Measurements from ENCODE around the gene YAF2. TPM values are rescaled to one million over a fixed set of nuclear protein-coding genes. Genes with fewer than 3 reads are reported as not detected.

Gene YAF2
- total and polyA plus RNA-seq, 5 experiments from 2014 or later, result 10.6 to 42.8 (median 21.8) TPM

DNA sequence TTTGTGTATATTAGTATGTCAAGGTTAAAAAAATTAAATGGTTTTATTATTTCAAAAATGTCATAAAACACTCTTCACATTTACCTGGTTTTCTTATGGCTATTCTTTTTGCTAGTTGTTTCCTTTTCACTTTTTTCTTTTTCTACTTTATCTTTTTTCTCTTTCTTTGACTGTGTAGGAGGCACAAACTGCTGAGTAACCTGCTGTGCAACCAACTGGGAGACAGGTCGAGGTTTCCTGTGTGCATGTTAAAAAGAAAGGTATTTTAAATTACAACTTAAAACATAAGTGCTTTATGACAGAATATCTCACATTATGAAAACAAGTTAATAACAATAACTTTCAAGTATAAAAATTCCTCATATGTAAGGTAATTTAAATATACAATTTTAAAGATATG lies 76.5 kb downstream of the YAF2 start:
- POLR2A ChIA-PET, result interaction anchor here (0.7 kb wide), 1 partner anchor 211 kb away, joined by 3 read pairs; no protein-coding TSS in a partner anchor
- peaks cover 0 to 30% (median 9%) of the 10 kb centered on the region in 3 donors for H3K36me3 Mint-ChIP-seq
- no peaks in the 10 kb centered on the region for H3K9me3 Mint-ChIP-seq
- ATAC-seq (no peak), DNase-seq (no peak)
- H3K27me3 Mint-ChIP-seq, result no peaks in the 10 kb centered on the region
- H3K27ac Mint-ChIP-seq, result peak overlapping the region in 7 of 10 donors; percentile 5 to 81 (median 41)
- H3K4me1 Mint-ChIP-seq, result peaks cover 7 to 25% (median 14%) of the 10 kb centered on the region in 4 donors
- no peak overlapping the region for H3K4me3 Mint-ChIP-seq

DNA sequence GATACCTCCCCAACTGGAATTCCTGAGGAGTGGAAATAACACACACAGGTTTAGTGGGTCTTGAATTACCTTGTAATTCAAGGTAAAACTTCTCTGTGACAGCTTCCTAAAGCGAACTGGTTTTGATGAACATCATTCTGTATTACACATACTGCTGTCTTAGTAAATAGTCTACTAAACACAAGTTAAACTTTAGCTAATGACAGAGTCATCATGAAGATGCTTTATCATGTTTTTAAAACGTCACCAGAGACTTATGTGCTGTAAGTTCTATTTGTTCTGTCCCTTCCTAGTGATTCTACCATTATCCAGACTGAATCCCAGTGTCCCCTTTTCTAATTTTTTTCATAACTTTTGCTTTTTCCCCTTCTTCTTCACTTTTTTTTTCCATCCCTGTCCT lies 81.8 kb downstream of the YAF2 start:
- ATAC-seq (no peak), DNase-seq (no peak)
- Mint-ChIP-seq H3K4me1 (no peaks in the 10 kb centered on the region), H3K4me3 (no peak overlapping the region), H3K9me3 (peaks cover 0 to 3% (median 0%) of the 10 kb centered on the region in 9 donors), H3K36me3 (peaks cover 0 to 15% (median 8%) of the 10 kb centered on the region in 3 donors), H3K27me3 (no peaks in the 10 kb centered on the region), H3K27ac (no peak overlapping the region)
- POLR2A ChIA-PET, result no interaction called here

DNA sequence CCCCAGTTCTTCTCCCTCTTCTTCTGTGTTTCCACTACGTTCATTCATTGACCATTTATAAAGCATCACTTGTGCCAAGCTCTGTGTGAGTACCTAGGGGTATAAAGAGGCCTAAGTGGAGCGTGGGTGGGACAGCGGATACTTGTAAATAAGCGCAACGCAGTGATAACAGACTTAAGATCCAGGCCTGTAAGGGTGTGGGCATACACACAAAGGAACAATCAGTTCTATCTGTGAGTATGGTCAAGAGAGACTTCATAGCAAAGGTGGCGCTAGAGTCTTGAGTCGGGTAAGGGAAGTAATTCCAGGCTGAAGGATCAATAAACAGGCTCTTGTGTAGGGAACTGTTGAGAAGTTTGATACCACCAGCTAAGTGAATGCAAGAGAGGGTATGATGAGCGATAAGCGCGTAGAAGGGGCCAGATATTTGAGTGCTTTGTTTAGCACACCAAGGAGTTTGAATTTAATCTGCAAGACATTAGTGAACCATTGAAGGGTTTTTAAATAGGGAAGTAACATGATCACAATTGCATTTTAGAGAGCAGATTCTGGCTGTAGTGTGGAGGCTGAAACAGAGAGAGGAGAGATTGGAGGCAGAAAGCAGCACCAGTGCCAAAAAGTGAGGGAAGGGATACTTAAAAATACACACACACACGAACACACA lies 92.4 kb downstream of the YAF2 start:
- H3K9me3 Mint-ChIP-seq, result no peaks in the 10 kb centered on the region
- H3K36me3 Mint-ChIP-seq, result no peaks in the 10 kb centered on the region
- ATAC-seq, result no peak
- H3K27me3 Mint-ChIP-seq, result no peaks in the 10 kb centered on the region
- H3K4me3 Mint-ChIP-seq, result peak overlapping the region; percentile 81 to 94 (median 88)
- peaks cover 24 to 36% (median 34%) of the 10 kb centered on the region in 4 donors for H3K4me1 Mint-ChIP-seq
- H3K27ac Mint-ChIP-seq, result peak overlapping the region; percentile 57 to 94 (median 90)
- POLR2A ChIA-PET, result interaction anchor here (0.8 to 1.9 kb wide), 3 partner anchors 48 to 92 kb away, joined by 3 to 9 read pairs (median 3); partner anchors contain the start of gene YAF2
- DNase-seq, result no peak

DNA sequence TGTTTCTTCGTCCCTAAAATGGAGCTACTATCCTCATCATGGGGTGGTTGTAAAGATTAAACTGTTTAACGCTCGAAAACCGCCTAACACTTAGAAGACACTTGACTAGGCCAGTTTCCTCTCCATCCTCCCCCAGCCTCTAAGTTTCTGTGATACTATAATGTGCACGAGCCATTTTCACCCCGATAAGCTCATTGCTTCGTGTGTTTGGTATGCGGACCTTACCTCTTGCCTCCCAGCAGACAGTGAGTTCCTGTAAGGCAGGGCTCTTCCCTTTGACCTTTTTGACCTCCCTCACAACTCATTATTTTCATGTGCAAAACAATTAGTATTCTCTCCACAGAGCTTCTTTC lies 92.9 kb downstream of the YAF2 start:
- POLR2A ChIA-PET, result interaction anchor here (0.8 to 1.9 kb wide), 3 partner anchors 48 to 93 kb away, joined by 3 to 9 read pairs (median 3); partner anchors contain the start of gene YAF2
- ATAC-seq, result peak in 1 of 2 donors; percentile 12
- no peak for DNase-seq

DNA sequence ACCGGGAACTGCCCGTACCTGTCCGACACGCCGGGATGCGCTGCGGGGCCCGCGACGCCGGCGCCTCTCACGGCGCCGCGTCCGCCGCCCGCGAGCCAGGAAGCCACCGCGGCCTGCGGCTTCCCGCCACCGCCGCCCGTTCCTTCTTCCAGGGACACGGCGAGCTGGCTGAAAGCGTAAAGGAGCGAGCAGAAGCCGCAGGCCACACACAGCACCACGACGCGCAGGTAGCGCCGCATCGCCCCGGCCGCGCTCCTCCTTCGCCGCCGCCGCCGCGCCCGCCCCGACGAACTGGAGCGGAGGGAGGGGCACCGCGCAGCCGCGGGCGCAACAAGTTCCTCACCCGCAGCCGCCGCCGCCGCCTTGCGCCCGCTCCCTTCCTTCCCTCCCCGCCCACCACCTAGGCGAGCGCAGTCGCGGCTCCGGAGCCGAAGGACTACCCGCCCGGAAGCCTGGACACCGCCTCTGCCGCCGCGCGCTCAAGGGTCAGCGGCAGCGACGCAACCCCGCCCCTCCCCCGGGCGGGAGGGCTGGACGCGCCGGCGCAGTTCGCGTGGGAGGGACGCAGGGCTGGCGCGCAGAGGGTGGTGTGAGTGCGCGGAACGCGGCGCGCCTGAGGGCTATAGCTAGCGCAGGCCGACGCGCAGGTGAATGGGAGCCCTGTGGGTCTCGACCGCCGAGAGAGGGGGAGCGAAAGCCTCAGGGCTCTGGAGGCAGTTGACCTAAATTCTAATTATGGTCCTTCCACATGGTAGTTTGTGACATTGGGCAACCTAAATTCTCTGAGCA lies 93.4 kb downstream of the YAF2 start, which contains the start of gene GXYLT1:
Gene GXYLT1 (minus strand): TSS at position 467 of the 789 bp plus-strand sequence. CDS start 228 bp downstream, at position 239.
- POLR2A ChIA-PET, result interaction anchor here (0.8 to 1.9 kb wide), 3 partner anchors 47 to 94 kb away, joined by 3 to 9 read pairs (median 3); partner anchors contain the start of gene YAF2
- H3K36me3 Mint-ChIP-seq, result no peaks in the 10 kb centered on the region
- H3K4me3 Mint-ChIP-seq, result peak within 1 kb of the TSS; percentile 86 to 98 (median 96)
- no peaks in the 10 kb centered on the region for H3K9me3 Mint-ChIP-seq
- H3K27ac Mint-ChIP-seq, result peak within 1 kb of the TSS; percentile 86 to 95 (median 91)
- peaks cover 24 to 43% (median 40%) of the 10 kb centered on the region in 4 donors for H3K4me1 Mint-ChIP-seq
- ATAC-seq (peak; percentile 81 to 88), DNase-seq (peak; percentile 56 to 84 (median 74))
- H3K27me3 Mint-ChIP-seq, result no peaks in the 10 kb centered on the region

More for the DNA sequence above, 92.9 kb downstream of the YAF2 start:
- Mint-ChIP-seq H3K27ac (peak overlapping the region; percentile 57 to 94 (median 90)), H3K4me1 (peaks cover 24 to 41% (median 38%) of the 10 kb centered on the region in 4 donors), H3K27me3 (no peaks in the 10 kb centered on the region), H3K9me3 (no peaks in the 10 kb centered on the region), H3K36me3 (no peaks in the 10 kb centered on the region), H3K4me3 (peak overlapping the region; percentile 81 to 94 (median 88))

DNA sequence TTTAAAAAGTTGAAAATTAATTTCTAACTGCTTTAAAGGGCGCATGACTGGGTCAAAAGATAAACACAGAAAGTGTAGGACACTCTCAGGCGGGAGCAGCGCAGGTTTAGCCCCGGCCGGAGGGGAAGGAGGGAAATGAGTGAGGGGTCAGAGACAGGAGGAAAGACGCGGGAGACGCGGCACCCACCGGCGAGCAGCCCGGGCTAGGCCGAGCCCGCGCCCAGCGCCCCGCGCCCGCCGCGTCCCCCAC lies 94.0 kb downstream of the YAF2 start:
- peak in 1 of 10 donors; percentile 35 for DNase-seq
- Mint-ChIP-seq H3K27ac (peak overlapping the region; percentile 84 to 95 (median 90)), H3K4me3 (peak overlapping the region; percentile 86 to 98 (median 96)), H3K4me1 (peaks cover 24 to 45% (median 45%) of the 10 kb centered on the region in 4 donors), H3K36me3 (no peaks in the 10 kb centered on the region), H3K27me3 (no peaks in the 10 kb centered on the region), H3K9me3 (no peaks in the 10 kb centered on the region)
- POLR2A ChIA-PET, result interaction anchor here (1.9 kb wide), 1 partner anchor 94 kb away, joined by 9 read pairs; the partner anchor contains the start of gene YAF2
- ATAC-seq, result no peak

- no peaks in the 10 kb centered on the region for H3K9me3 Mint-ChIP-seq
Measured at GRCh38 chr12:42143452-42144157, 94.4 kb downstream of the YAF2 start.

GRCh38 chr12:42141981-42142606 lies 96.0 kb downstream of the YAF2 start:
- Mint-ChIP-seq H3K4me1 (peaks cover 24 to 49% (median 46%) of the 10 kb centered on the region in 4 donors), H3K27ac (peak overlapping the region in 5 of 10 donors; percentile 24 to 69 (median 39)), H3K36me3 (no peaks in the 10 kb centered on the region), H3K4me3 (peak overlapping the region in 1 of 10 donors; percentile 25), H3K9me3 (no peaks in the 10 kb centered on the region), H3K27me3 (no peaks in the 10 kb centered on the region)
- DNase-seq (no peak), ATAC-seq (no peak)
- POLR2A ChIA-PET, result interaction anchor here (1.7 kb wide), 1 partner anchor 23 kb away, joined by 3 read pairs; no protein-coding TSS in a partner anchor

More at GRCh38 chr12:42143452-42144157, 94.4 kb downstream of the YAF2 start:
- POLR2A ChIA-PET, result interaction anchor here (1.7 to 1.9 kb wide), 2 partner anchors 24 to 95 kb away, joined by 3 to 9 read pairs; partner anchors contain the start of gene YAF2
- DNase-seq, result peak in 2 of 10 donors; percentile 16 to 26
- peaks cover 24 to 45% (median 45%) of the 10 kb centered on the region in 4 donors for H3K4me1 Mint-ChIP-seq
- no peaks in the 10 kb centered on the region for H3K27me3 Mint-ChIP-seq
- peak overlapping the region; percentile 86 to 98 (median 96) for H3K4me3 Mint-ChIP-seq
- no peak for ATAC-seq
- no peaks in the 10 kb centered on the region for H3K36me3 Mint-ChIP-seq
- peak overlapping the region; percentile 84 to 95 (median 90) for H3K27ac Mint-ChIP-seq

GRCh38 chr12:42140901-42141300 lies 97.1 kb downstream of the YAF2 start:
- Mint-ChIP-seq H3K4me3 (no peak overlapping the region), H3K27me3 (no peaks in the 10 kb centered on the region), H3K27ac (peak overlapping the region in 7 of 10 donors; percentile 3 to 76 (median 39)), H3K9me3 (no peaks in the 10 kb centered on the region), H3K36me3 (no peaks in the 10 kb centered on the region), H3K4me1 (peaks cover 23 to 54% (median 48%) of the 10 kb centered on the region in 4 donors)
- POLR2A ChIA-PET, result no interaction called here
- DNase-seq (no peak), ATAC-seq (no peak)

- ATAC-seq, result no peak
- no peaks in the 10 kb centered on the region for H3K36me3 Mint-ChIP-seq
- H3K4me3 Mint-ChIP-seq, result no peak overlapping the region
- H3K27me3 Mint-ChIP-seq, result no peaks in the 10 kb centered on the region
- H3K9me3 Mint-ChIP-seq, result no peaks in the 10 kb centered on the region
- peaks cover 6 to 53% (median 39%) of the 10 kb centered on the region in 4 donors for H3K4me1 Mint-ChIP-seq
- H3K27ac Mint-ChIP-seq, result no peak overlapping the region
- DNase-seq, result no peak
- POLR2A ChIA-PET, result no interaction called here
Measured at GRCh38 chr12:42135259-42135814, 102.7 kb downstream of the YAF2 start.

DNA sequence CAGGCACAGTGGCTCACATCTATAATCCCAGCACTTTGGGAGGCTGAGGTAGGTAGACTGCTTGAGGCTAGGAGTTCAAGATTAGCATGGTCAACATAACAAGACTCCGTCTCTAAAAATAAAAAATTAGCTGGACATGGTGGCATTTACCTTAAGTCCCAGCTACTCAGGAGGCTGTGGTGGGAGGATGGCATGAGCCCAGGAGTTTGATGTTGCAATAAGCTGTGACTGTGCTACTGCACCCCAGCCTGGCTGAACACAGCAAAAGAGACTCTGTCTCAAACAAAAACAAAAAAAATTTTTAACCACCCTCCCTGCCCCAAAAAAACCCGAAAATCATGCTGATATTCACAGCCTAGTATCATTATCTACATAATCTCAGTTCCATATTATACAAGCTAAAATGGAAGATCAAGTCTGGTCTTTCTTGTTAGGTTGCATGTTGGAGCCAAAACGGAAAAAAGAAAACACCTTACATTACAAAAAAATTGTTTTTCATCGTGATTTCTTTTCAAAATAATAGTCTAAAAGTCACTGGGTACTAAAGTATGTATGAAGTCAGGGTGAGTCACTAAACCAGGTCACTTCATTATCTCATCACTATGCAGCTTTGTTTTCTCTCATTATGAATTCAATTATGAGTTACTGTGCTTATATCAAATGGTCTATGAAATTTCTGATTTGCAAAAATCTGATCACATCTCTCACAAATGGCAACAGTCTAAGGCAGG lies 107.2 kb downstream of the YAF2 start:
- no peak overlapping the region for H3K4me3 Mint-ChIP-seq
- no peak for DNase-seq
- H3K4me1 Mint-ChIP-seq, result peaks cover 8 to 61% (median 39%) of the 10 kb centered on the region in 4 donors
- no peaks in the 10 kb centered on the region for H3K9me3 Mint-ChIP-seq
- POLR2A ChIA-PET, result no interaction called here
- no peaks in the 10 kb centered on the region for H3K36me3 Mint-ChIP-seq
- peak overlapping the region in 3 of 10 donors; percentile 14 to 52 (median 20) for H3K27ac Mint-ChIP-seq
- no peak for ATAC-seq
- H3K27me3 Mint-ChIP-seq, result no peaks in the 10 kb centered on the region

Measured in naive thymus-derived CD8-positive, alpha-beta T cell (primary cell).